HCT116 (cell line): Measurements from ENCODE around the gene ST6GALNAC5. TPM values are rescaled to one million over a fixed set of nuclear protein-coding genes. Genes with fewer than 3 reads are reported as not detected.

Experiments used
- ATAC-seq: fragments of 200-7000 bp; cut with Tn5 transposase; 2 replicates; pipeline ENCODE4 v1.9.1; 2020; ENCODE audit warnings: mild to moderate bottlenecking, moderate library complexity
- BruUV-seq: library from RNA; stranded (reverse); fragments of 400-500 nt; replicated peaks from 2 replicates; lab custom pipeline; 2021; lab: Mats Ljungman, UMichigan
- CTCF ChIA-PET: fragments of 300-600 bp; sonication (Branson Sonifier 250); formaldehyde crosslinking; loops from one replicate; lab custom pipeline; 2021; ENCODE audit warnings: antibody characterized with exemption; lab: Charles Lee
- POLR2A ChIA-PET: fragments of 300-600, 350-600 bp; sonication (Branson Sonifier 250); formaldehyde crosslinking; loops from one replicate; lab custom pipeline; 2021; ENCODE audit warnings: antibody characterized with exemption; lab: Charles Lee
- RAD21 ChIA-PET, 2 experiments: fragments of 300-600 bp; sonication (Branson Sonifier 250); formaldehyde crosslinking; loops; one replicate each; lab custom pipeline; 2023; ENCODE audit warnings: low total read pairs in 2 of 2; ENCODE audit not compliant: uncharacterized antibody in 2 of 2, unreplicated experiment in 2 of 2, low non-redundant PET in 1 of 2; lab: Charles Lee
- DNase-seq: peaks from one replicate; pipeline ENCODE4 v3.0.0-alpha.2; 2010; ENCODE audit warnings: low read depth, low spot score
- H2AFZ ChIP-seq: fragments of 200-600 bp; shearing (Covaris generic), sonication (generic); 2 replicates; pipeline ENCODE4 v1.6.1; 2017; ENCODE audit warnings: low read depth, mixed run types, mixed read lengths, antibody characterized with exemption, low read length; ENCODE audit not compliant: poor library complexity, severe bottlenecking
- H3K27ac ChIP-seq: 2 replicates; pipeline ENCODE4 v1.5.1; 2012; ENCODE audit warnings: low read depth, low read length
- H3K27me3 ChIP-seq: fragments of 200-600 bp; sonication (generic); 2 replicates; pipeline ENCODE4 v1.6.1; 2016; ENCODE audit warnings: mixed run types, low read length, mixed read lengths; ENCODE audit not compliant: insufficient read depth
- H3K36me3 ChIP-seq, 2 experiments: fragments of 200-500 bp in 1 of 2; fragments of 200-600 bp in 1 of 2; sonication (Bioruptor generic) in 1 of 2; sonication (generic) in 1 of 2; 2 replicates each; pipeline versions ENCODE4 v1.5.1 to v1.6.1; 2014 to 2016; ENCODE audit warnings: low read length in 2 of 2, inconsistent platforms in 1 of 2, mixed read lengths in 1 of 2, mixed run types in 1 of 2; ENCODE audit not compliant: insufficient read depth in 2 of 2, control insufficient read depth in 1 of 2
- H3K4me1 ChIP-seq, 2 experiments: fragments of 200-600 bp in 1 of 2; sonication (generic) in 1 of 2; 2 replicates each; pipeline versions ENCODE4 v1.5.1 to v1.6.1; 2012 to 2017; ENCODE audit warnings: low read length in 2 of 2, inconsistent platforms in 1 of 2, mild to moderate bottlenecking in 1 of 2, mixed read lengths in 1 of 2, mixed run types in 1 of 2, moderate library complexity in 1 of 2; ENCODE audit not compliant: insufficient read depth in 2 of 2, control insufficient read depth in 1 of 2
- H3K4me2 ChIP-seq: fragments of 200-600 bp; sonication (generic); 2 replicates; pipeline ENCODE4 v1.6.1; 2017; ENCODE audit warnings: mixed run types, low read length, mixed read lengths
- H3K4me3 ChIP-seq, 2 experiments: fragments of 200-600 bp in 1 of 2; sonication (generic) in 1 of 2; replicated peaks in 1 of 2; 2 replicates each; pipeline ENCODE4 v1.5.1; 2011 to 2016; ENCODE audit warnings: low read length in 2 of 2, control low read depth in 1 of 2, low read depth in 1 of 2, mild to moderate bottlenecking in 1 of 2, mixed read lengths in 1 of 2, mixed run types in 1 of 2
- H3K79me2 ChIP-seq: fragments of 200-600 bp; sonication (generic); 2 replicates; pipeline ENCODE4 v1.6.1; 2017; ENCODE audit warnings: mild to moderate bottlenecking, mixed run types, low read length, moderate library complexity, mixed read lengths; ENCODE audit not compliant: insufficient read depth
- H3K9ac ChIP-seq: fragments of 200-600 bp; sonication (generic); 2 replicates; pipeline ENCODE4 v1.6.1; 2016; ENCODE audit warnings: low read length, mixed read lengths
- H3K9me2 ChIP-seq: fragments of 200-600 bp; sonication (generic), shearing (Covaris generic); 2 replicates; pipeline ENCODE4 v1.6.1; 2017; ENCODE audit warnings: mixed run types, mild to moderate bottlenecking, moderate library complexity; ENCODE audit not compliant: insufficient read depth
- H3K9me3 ChIP-seq, 2 experiments: fragments of 200-500 bp in 1 of 2; fragments of 200-600 bp in 1 of 2; sonication (Bioruptor generic) in 1 of 2; sonication (generic) in 1 of 2; 2 replicates each; pipeline ENCODE4 v1.6.1; 2014 to 2017; ENCODE audit warnings: low read length in 2 of 2, mixed read lengths in 2 of 2, inconsistent platforms in 1 of 2, low read depth in 1 of 2, mild to moderate bottlenecking in 1 of 2, mixed run types in 1 of 2, moderate library complexity in 1 of 2; ENCODE audit not compliant: control insufficient read depth in 1 of 2, insufficient read depth in 1 of 2
- H4K20me1 ChIP-seq: fragments of 200-600 bp; sonication (generic), shearing (Covaris generic); 2 replicates; pipeline ENCODE4 v1.6.1; 2017; ENCODE audit warnings: mixed run types, mild to moderate bottlenecking, moderate library complexity; ENCODE audit not compliant: insufficient read depth
- CEBPB ChIP-seq: IDR thresholded peaks from 2 replicates; pipeline ENCODE4 v1.6.1; 2012; ENCODE audit warnings: low read depth
- EZH2 ChIP-seq: fragments of 200-600 bp; sonication (generic); IDR thresholded peaks from 2 replicates; pipeline ENCODE4 v1.6.1; 2017; ENCODE audit warnings: antibody characterized with exemption, mixed run types
- ZNF274 ChIP-seq: fragments of 200-500 bp; sonication (Bioruptor generic); IDR thresholded peaks from 2 replicates; pipeline ENCODE4 v1.6.1; 2014; ENCODE audit warnings: mild to moderate bottlenecking, low read depth, low read length, inconsistent platforms
- intact Hi-C: fragments of 100-400 bp; cut with micrococcal nuclease; formaldehyde crosslinking; loops from 2 replicates; pipeline ENCODE4 v1.10.0; 2022
- total RNA-seq: library from RNA; stranded (reverse); gene quantifications from one replicate; pipeline ENCODE4 v1.2.1, GENCODE V29; 2021; ENCODE audit not compliant: unreplicated experiment
- TF ChIP-seq, protein P1 (sequence below): IDR thresholded peaks from 2 replicates; pipeline ENCODE4 v1.6.1; 2012
- TF ChIP-seq, protein P2 (sequence below): IDR thresholded peaks from 2 replicates; pipeline ENCODE4 v1.6.1; 2012; ENCODE audit warnings: low read depth

Gene ST6GALNAC5
- total RNA-seq, 1 experiment from 2014 or later = 1.2 TPM

DNA sequence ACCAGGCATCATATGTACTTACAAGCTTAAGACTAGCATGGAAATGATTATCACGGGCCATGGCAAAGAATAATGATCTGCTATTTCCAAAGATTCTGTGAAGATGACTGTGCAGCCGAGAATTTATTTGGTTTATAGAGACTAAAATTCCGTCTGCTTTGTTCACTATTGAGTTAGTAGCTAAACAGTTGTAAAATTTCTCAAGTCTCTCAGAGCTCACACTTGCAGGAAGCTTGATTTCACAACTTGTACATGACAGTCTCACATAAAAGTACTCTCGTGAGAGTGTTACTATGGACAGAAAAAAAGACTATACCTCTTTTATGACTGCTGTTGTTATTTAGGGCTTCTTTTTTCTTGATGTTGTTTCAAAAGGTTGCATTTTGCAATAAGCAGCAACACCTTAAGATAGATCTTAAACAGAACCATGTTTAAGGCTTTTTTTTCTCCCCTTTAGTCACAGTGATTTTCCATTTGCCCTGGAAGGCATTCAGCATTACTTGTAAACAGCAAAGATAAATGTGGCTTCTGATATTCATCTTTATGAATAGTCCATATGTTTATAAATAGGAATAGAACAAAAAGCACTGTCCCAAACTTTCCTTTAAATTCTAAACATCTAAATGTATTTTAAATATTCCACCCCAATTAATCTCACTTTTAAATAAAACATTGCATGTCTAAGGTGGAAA is 24.8 kb downstream of the ST6GALNAC5 start:
- Histone ChIP-seq H3K4me3 (no peak overlapping the region), H3K9me2 (no peaks in the 10 kb centered on the region), H3K27ac (no peak overlapping the region), H3K27me3 (no peaks in the 10 kb centered on the region), H3K4me1 (no peaks in the 10 kb centered on the region), H3K36me3 (no peaks in the 10 kb centered on the region), H2AFZ (no peak overlapping the region), H3K79me2 (no peaks in the 10 kb centered on the region), H4K20me1 (no peaks in the 10 kb centered on the region), H3K9ac (no peak overlapping the region), H3K9me3 (no peaks in the 10 kb centered on the region), H3K4me2 (no peak overlapping the region)
- BruUV-seq = no TSS peak
- intact Hi-C loops = no loop called here
- ATAC-seq (no peak), DNase-seq (no peak)
- ChIA-PET POLR2A (no interaction called here), CTCF (no interaction called here), RAD21 (no interaction called here)
- TF ChIP-seq, protein P1, sequence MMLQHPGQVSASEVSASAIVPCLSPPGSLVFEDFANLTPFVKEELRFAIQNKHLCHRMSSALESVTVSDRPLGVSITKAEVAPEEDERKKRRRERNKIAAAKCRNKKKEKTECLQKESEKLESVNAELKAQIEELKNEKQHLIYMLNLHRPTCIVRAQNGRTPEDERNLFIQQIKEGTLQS = no peak
- TF ChIP-seq EZH2 = no peak
- TF ChIP-seq CEBPB = no peak
- TF ChIP-seq ZNF274 = no peak
- TF ChIP-seq, protein P2, sequence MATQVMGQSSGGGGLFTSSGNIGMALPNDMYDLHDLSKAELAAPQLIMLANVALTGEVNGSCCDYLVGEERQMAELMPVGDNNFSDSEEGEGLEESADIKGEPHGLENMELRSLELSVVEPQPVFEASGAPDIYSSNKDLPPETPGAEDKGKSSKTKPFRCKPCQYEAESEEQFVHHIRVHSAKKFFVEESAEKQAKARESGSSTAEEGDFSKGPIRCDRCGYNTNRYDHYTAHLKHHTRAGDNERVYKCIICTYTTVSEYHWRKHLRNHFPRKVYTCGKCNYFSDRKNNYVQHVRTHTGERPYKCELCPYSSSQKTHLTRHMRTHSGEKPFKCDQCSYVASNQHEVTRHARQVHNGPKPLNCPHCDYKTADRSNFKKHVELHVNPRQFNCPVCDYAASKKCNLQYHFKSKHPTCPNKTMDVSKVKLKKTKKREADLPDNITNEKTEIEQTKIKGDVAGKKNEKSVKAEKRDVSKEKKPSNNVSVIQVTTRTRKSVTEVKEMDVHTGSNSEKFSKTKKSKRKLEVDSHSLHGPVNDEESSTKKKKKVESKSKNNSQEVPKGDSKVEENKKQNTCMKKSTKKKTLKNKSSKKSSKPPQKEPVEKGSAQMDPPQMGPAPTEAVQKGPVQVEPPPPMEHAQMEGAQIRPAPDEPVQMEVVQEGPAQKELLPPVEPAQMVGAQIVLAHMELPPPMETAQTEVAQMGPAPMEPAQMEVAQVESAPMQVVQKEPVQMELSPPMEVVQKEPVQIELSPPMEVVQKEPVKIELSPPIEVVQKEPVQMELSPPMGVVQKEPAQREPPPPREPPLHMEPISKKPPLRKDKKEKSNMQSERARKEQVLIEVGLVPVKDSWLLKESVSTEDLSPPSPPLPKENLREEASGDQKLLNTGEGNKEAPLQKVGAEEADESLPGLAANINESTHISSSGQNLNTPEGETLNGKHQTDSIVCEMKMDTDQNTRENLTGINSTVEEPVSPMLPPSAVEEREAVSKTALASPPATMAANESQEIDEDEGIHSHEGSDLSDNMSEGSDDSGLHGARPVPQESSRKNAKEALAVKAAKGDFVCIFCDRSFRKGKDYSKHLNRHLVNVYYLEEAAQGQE = no peak
